ENCODE results near the gene GPR52. TPM values are rescaled to one million over a fixed set of nuclear protein-coding genes. Genes with fewer than 3 reads are reported as not detected.
"Not testable (repeated sequence)": the region's sequence is repeated elsewhere in the genome, so short reads cannot be mapped to it uniquely, and the experiment has no call there.

GPR52 gene, protein sequence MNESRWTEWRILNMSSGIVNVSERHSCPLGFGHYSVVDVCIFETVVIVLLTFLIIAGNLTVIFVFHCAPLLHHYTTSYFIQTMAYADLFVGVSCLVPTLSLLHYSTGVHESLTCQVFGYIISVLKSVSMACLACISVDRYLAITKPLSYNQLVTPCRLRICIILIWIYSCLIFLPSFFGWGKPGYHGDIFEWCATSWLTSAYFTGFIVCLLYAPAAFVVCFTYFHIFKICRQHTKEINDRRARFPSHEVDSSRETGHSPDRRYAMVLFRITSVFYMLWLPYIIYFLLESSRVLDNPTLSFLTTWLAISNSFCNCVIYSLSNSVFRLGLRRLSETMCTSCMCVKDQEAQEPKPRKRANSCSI
- total RNA-seq: 2.9 TPM in 1 of 2 replicates, not detected in the other

DNA sequence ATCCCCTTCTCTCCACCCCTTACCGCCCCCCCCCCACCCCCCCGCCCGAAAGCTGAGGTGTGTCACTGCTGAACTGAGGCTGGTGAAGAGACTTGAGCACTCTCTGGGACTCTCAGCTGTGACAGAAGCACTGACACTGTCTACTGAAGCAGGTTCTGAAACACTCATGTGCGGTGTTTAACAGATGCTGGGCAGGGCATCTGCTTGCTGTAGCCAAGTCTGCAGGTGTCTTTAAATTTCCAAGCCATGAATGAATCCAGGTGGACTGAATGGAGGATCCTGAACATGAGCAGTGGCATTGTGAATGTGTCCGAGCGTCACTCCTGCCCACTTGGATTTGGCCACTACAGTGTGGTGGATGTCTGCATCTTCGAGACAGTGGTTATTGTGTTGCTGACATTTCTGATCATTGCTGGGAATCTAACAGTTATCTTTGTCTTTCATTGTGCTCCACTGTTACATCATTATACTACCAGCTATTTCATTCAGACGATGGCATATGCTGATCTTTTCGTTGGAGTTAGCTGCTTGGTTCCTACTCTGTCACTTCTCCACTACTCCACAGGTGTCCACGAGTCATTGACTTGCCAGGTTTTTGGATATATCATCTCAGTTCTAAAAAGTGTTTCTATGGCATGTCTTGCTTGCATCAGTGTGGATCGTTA, at the start of gene GPR52:
Gene GPR52, plus strand, starts transcription at position 99 of the 665 bp plus-strand sequence. Its CDS starts 148 bp downstream, at position 247.
- DNase-seq (ENCODE audit: extremely low read depth, low read depth, low spot score): no peak

DNA sequence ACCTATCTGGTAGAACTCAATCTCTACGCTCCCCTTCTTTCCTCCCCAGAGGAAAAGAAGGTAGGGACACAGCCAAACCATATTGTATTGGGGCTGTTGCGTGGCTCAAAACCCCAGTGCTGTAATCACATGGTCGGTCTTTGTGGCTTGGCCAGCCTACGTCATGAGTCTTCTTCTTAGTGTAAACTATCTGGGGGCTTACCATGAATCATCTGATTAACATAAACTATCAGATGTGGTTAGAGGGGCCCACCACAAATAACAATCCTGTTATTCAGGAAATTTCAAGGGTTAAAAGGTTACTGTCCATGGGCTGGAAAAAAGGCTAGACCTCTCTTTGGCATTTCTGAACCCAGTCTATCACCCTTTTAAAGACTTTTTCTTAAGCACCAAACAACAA, 49.5 kb upstream of the GPR52 start:
- DNase-seq (ENCODE audit: extremely low read depth, low read depth, low spot score): no peak

DNA sequence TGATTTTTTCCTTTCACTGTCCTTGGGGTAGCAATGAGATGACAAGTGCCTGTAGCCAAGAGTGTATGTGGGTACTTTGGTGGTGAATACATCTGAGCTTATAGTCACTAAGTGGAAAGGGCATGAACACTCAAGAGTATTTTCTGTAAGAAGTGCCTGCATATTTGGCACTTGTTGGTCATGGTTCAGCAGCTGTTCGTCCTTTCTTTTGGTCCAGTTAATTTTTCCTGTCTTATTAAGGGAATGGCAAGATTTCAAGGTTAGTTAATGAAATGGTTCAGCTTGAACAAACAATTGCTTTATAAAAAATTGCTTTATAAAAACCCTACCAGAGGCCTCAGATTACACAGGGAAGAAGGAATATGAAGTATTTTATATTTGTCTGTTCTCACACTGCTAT, 48.6 kb upstream of the GPR52 start:
- no peak for DNase-seq (ENCODE audit: extremely low read depth, low read depth, low spot score)

DNA sequence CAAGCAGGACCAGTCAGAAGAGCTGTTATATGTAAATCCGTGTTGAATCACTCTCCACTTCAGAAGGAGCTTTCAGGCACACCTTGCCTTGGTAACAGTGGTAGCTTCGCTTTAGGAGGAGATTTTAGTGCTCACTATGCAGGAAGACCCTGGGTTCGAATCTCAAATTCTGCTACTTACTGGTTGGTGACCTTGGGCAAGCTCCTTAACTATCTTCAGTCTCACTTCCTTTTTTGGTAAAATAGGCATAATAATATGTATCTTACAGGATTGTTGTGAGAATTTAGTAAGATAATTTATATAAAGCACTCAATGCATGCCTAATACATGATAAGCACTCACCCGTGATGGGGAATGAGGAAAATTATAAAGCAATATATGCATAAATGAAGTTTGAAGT, 46.7 kb upstream of the GPR52 start:
- no peak for DNase-seq (ENCODE audit: extremely low read depth, low read depth, low spot score)

DNA sequence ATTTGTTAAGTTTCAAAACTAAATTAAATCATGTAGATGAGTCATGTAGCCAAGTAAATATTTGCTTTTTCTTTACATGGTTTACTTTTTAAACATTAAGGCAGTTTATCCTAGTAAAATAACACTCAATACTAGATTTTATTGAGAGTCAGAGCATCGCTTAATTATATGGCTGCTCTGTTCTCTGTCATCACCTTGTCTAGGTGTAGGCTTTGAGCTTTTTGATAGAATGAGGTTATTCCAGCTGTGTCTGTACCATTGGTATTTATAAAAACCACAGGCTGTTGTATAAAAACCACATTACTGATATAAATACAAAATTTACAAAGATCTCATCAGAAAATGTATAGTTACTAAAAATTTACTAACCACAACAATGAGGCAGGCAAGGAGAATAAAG, 42.5 kb upstream of the GPR52 start:
- DNase-seq (ENCODE audit: extremely low read depth, low read depth, low spot score): no peak

DNA sequence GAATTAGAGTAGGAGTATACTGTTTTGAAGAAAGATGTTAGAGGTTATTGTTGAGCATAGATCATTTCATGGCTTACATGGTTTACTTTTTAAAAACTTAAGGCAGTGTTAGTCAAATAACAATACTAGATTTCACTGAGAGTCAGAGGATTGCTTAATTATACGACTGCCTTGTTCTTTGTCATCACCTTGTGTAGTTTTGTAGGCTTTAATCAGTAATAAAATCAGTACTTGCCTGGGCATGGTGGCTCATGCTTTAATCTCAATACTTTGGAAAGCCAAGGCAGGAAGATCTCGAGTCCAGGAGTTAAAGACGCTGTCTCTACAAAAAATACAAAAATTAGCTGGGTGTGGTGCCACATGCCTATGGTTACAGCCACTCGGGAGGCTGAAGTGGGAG, 41.3 kb upstream of the GPR52 start:
- no peak for DNase-seq (ENCODE audit: extremely low read depth, low read depth, low spot score)

DNA sequence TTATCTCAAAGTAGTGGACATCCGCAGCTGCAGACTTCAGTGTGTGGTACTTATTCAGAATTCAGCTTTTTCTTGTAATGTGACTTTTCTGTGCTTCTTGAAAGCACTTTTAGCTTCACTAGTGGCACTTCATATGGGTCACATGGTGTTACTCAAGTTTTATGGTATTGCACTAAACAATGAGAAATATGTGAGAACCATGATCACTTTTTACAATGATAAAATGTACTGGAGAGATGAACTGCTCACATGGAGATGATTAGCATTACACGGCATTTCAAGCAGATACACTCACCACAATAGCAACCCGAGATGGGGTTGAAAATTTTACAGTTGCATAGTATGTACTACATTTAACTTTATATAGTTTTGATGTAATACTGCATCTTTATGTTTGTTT, 40.1 kb upstream of the GPR52 start:
- DNase-seq (ENCODE audit: extremely low read depth, low read depth, low spot score): no peak

DNA sequence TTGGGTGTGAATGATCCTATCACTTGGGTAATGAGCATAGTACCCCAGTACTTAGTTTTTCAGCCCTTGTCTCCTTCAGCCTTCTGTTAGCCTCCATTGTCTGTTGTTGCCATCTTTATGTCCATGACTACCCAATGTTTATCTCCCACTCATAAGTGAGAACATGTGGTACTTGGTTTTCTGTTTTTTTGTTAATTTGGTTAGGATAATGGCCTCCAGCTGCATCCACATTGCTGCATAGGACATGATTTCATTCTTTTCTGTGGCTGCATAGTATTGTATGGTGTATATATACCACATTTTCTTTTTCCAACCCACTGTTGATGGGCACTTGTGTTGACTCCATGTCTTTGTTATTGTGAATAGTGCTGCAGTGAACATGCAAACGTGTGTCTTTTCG, 39.6 kb upstream of the GPR52 start:
- DNase-seq (ENCODE audit: extremely low read depth, low read depth, low spot score): no peak

DNA sequence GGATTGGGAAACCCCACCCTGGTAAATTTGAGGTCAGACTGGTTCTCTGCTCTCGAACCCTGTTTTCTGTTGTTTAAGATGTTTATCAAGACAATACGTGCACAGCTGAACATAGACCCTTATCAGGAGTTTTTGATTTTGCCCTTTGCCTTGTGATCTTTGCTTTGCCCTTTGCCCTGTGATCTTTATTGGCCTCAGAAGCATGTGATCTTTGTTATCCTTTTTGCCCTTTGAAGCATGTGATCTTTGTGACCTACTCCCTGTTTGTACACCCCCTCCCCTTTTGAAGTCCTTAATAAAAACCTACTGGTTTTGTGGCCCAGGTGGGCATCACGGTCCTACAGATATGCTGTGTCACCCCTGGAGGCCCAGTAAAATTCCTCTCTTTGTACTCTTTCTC, 38.0 kb upstream of the GPR52 start:
- DNase-seq (ENCODE audit: extremely low read depth, low read depth, low spot score): not testable (repeated sequence)

DNA sequence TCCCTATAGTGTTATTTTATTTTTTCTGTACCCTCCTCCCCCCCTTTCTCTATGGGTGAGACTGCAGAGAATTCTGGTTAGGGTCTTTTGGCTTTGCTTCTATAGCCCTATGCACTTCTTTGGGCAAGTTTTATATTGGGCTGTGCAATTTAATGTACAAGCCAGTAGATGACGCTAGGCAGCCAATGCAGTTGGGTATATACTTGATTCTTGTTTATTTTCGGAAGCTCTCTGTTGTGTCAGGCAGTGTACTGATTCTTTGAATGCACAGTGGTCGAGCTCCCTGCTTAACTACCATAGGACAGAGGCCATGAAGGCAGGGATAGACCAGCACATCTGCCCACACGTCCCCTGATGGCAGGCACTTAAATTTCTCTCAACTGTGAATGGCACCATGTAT, 34.1 kb upstream of the GPR52 start:
- DNase-seq (ENCODE audit: extremely low read depth, low read depth, low spot score): no peak

DNA sequence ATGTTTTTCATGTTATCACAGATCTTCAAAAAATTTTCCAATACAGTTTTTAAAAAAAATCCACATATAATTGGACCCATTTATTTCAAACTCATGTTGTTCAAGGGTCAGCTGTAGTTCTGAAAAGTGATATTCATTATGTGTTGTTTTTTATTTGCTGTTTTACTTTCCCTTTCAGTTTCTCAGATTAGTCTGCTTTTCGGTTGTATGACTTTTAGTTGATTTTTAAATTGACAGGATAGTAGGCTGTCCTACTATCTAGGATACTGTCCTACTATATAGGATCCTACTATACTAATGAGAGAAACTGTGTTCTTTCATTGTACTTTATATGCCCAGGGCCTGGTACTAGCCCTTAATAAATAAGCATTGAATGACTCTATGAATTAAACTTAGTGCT, 33.6 kb upstream of the GPR52 start:
- no peak for DNase-seq (ENCODE audit: extremely low read depth, low read depth, low spot score)

DNA sequence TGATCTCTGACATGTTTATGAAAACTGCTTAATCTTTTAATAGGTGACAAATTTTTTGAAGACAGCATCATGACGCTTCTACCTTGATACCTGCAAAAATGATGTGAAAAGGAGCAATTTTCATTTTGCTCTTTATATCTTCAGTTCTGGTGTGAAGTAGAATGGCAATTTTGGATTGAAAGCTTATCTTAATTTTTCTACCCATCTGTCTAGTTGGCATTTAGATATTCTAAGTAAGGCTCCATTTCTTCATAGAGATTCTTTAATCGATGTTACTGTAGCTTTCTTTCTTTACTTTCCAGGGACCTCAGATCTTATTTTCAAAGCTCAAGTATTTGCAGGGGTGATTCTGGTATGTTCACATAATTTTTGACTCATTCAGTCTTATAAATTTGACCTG, 32.3 kb upstream of the GPR52 start:
- DNase-seq (ENCODE audit: extremely low read depth, low read depth, low spot score): no peak

DNA sequence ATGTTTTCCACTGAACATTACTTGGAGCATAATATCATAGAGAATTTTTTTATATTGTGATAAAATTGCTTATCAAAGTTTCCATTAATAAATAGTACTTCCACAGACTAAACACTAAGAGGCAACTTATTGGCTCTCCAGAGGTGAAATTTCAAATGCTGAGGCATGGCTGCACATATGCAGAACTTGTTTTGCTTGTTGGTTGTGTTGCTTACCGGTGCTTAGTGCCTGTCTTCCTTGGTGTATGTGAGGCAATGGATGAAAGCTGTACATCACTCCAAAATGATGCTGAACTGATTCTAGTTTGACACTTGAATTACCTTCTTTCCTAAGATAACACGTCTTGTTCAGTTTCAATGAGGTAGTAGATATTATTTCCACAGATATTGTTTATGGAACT, 29.8 kb upstream of the GPR52 start:
- no peak for DNase-seq (ENCODE audit: extremely low read depth, low read depth, low spot score)

DNA sequence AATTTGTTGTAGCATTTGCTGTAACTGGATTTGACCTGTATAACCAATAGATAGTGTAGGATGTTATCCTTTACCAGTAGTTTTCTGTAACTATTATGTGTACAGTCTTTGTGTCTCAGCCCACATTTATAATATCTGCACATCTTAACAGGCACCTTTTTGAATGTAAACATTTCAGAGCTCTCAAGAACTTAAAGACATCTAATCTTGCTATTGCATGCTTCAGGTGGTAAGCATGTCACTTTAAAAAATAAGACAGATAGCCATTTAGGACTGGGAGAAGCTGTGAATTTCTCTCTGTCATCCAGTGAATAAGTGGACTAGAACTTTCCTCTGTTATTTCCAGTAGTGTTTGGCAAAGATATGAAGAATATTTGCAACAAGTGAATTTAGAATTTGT, 22.6 kb upstream of the GPR52 start:
- no peak for DNase-seq (ENCODE audit: extremely low read depth, low read depth, low spot score)

DNA sequence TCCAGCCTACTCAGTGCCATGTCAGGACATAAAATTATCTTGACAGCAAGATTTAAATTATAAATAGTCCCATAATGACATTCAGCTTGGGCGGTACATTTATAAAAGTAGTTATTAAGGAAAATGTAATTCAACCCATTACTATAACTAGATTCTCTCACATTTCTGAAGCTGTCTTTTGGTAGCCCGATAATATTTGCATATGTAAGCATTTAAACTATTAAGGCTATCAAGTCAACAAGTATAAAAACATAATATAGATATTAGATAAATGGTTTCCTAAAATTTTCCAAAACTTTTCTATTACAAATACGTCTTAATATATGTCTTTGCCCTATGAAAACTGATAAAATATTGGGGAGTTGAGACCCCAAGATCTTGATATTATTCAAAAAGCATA, 21.6 kb upstream of the GPR52 start:
- no peak for DNase-seq (ENCODE audit: extremely low read depth, low read depth, low spot score)

DNA sequence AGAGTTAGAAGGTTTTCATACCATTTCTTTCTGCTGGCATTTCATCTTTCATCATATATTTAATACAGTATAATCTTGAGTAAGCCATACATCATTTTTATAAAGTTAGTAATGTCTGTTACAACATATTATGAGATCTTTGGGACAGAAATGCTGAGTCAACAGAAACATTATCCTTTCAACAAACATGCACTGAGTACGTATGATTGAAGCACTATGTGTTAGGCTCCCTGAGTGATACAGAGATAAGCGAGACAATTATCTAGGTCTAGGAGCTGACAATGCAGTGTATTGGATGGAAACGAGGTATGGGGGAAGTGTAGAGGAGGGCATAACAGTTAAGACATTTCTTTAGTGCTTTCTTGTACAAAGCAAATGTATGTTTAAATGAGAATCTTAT, 19.7 kb upstream of the GPR52 start:
- no peak for DNase-seq (ENCODE audit: extremely low read depth, low read depth, low spot score)

DNA sequence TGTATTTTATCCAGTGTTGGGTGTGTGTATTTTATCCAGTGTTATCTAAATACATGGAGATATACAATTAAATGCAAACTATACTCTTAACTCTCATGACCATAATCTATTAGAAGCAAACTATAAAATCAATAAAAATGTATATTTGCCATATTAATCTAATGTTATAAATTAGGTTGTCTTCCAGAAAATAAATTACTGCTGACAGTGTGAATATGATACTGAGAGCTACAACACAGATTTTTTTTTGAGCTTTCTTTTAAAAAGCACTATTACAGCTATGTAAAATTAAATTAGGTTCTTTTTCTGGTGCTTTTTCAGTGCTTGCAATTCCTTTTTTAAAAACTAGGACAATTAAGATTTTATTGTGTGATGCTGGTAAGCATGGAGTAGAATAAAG, 19.0 kb upstream of the GPR52 start:
- no peak for DNase-seq (ENCODE audit: extremely low read depth, low read depth, low spot score)

DNA sequence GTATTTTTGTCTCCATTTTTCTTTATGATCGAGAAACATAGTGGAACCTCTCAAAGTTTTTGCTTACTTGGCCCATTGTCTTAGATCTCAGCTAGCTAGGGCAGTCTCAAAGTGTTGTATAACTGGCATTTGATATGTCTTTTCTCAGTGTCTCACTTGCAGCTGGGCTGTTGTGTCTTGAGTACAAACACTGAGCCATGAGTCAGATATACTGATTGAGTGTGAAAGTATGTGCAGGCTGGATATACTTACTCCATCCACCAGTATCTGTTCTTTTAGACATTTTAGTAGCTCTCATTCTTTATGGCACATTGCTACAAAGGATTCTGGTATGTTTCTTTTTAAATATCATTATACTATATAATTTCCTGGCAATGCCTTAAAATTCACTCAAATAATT, 14.3 kb upstream of the GPR52 start:
- DNase-seq (ENCODE audit: extremely low read depth, low read depth, low spot score): no peak

DNA sequence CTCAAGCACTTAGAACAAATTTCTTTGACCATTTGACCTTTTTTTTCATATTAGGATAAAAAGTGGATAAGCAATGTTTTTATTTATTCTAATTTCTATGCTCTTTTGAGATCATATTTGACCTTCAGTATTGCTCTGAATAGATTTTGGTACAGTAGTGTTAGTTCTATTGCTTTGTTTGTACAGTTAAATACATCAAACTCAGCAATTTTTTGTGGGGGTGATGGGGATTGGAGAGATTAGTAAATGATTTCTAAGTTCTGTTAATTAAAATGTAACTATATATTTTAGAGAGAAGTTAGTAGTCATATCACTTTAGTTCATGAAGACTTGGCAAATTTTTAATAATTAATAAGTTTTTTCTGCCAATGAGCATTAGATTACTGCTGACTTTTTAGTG, 2.4 kb upstream of the GPR52 start:
- DNase-seq (ENCODE audit: extremely low read depth, low read depth, low spot score): no peak

DNA sequence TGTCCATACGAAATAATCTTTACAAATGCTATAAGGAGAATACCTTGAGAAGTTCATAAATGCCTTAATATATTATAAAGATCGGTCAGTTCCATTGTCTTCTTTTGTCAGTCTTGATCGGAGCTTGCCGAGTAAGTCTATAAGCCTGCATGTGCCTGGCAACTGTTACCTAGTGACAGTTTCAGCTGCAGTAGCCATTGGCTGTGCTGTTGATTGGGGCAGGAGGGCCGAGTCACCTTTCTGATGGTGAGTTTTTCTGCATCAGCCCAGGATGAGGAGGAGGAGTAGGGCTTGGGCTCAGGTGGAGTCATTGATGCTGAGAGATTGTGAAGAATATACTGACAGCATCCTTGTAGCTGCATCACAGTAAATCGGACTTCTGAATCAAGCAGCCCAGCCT, 1.9 kb upstream of the GPR52 start:
- no peak for DNase-seq (ENCODE audit: extremely low read depth, low read depth, low spot score)

DNA sequence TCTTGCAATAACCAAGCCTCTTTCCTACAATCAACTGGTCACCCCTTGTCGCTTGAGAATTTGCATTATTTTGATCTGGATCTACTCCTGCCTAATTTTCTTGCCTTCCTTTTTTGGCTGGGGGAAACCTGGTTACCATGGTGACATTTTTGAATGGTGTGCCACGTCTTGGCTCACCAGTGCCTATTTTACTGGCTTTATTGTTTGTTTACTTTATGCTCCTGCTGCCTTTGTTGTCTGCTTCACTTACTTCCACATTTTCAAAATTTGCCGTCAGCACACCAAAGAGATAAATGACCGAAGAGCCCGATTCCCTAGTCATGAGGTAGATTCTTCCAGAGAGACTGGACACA, 743 bp downstream of the GPR52 start:
- no peak for DNase-seq (ENCODE audit: extremely low read depth, low read depth, low spot score)

DNA sequence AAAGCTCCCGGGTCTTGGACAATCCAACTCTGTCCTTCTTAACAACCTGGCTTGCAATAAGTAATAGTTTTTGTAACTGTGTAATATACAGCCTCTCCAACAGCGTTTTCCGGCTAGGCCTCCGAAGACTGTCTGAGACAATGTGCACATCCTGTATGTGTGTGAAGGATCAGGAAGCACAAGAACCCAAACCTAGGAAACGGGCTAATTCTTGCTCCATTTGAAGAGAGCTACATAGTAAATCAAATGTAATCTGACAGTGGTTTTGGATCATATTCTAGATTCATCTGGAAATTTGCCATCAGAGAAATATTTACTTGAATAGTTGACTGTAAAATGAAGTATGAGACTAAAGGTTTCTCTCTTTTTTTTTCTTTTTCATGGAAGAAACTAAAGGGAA, 1.2 kb downstream of the GPR52 start:
- peak; percentile 23 for DNase-seq (ENCODE audit: extremely low read depth, low read depth, low spot score)

DNA sequence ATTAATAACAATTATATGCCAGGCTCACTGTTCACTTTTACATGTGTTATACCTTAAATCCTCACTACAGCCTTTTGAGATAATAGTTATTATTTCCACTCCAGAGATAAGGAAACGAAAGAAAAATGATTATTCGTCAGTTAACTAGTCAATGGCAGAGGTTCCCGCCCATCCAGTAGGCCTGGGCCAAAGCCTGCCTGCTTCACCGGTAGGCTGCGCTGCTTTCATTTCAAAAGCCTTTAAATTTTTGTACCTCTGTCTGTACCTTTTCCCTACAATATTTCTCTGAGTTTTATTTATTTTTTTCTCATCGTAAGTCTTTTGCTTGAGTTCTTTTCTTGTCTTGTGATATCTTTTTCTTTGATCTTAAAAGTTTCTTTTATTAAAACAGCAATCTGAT, 3.6 kb downstream of the GPR52 start:
- no peak for DNase-seq (ENCODE audit: extremely low read depth, low read depth, low spot score)
